Right kidney (tissue), 1 donor: ENCODE results near the gene GSK3B.

Source experiments
- DNase-seq: peaks from one replicate; pipeline ENCODE4 v3.0.0-alpha.2; 2016

Gene GSK3B

DNA sequence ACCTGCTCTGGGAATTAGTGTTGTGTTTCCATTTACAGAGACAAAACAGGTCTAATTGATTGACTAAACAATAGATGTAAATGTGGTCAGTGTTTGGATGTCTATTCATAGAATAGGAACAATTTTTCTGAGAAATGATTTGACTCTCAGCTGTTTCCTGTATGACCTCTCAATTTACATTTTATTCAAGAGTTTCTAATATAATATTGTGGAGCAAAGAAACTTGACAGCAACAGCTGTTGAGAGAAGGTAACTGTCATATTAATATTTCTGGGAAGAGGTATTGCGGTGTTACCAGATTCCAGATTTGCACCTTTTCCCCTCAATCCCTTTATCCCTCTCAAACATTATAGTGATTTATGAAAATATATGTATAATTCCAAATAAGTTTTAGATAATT lies 316.1 kb downstream of the GSK3B start:
- DNase-seq = no peak

DNA sequence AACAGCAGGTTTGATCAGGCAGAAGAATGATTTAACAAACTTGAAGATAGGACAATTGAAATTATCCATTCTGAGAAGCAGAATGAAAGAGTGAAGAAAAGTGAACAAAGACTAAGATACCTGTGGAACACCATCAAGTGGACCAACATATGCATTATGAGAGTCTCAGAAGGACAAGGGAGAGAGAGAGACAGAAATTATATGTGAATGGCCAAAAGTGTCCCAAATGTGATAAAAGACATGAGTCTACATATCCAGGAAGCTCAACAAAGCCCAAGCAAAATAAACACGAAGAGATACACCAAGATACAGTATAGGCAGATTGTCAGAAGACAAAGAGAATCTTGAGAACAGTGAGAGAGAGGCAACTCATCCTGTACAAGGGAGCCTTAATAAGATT lies 317.9 kb downstream of the GSK3B start:
- DNase-seq = no peak

- DNase-seq = no peak
Observed at GRCh38 chr3:119774444-119774843, 319.8 kb downstream of the GSK3B start.
